ENCODE results near the gene NCK1.
"Not testable (repeated sequence)": the region's sequence is repeated elsewhere in the genome, so short reads cannot be mapped to it uniquely, and the experiment has no call there.

NCK1 gene

DNA sequence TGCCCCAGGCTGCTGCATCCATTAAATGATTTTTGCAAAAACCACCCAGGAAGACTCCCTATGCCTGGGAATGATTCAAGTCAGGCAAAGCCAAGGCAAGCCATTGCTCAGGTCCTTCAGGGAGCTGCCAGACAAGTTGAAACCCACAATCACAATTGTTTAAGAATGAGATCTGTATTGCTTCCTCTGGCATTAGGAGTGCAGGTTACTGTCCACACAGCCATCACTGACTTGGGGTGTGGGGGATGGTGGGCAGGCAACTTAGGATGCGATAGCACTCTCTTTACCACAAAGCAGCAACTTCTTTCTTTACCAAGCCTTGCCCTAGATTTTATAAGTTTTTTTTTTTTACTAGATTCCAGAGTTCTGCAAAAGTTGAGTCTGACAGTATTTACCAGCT, 80.8 kb downstream of the NCK1 start:
- DNase-seq (ENCODE audit: extremely low read depth in 1 of 2, low read depth in 1 of 2): no peak

DNA sequence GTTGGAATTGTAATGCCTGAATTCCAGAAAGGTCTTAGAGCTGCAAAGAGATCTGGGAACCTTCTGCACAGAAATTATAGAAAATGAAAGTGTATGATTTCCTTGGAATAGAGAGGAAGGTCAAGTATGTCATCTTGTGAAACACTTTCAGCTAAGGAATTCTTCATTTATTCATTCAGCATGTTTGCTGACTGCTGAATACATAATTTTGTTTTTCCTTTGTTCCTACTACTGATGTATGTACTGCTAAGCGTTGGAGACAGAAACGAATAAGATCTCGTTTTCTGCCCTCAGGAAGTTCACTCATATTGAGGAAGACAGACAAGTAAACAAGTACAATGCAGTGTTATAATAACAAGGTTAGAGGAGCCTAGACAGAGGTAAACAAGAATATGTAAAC, 81.4 kb downstream of the NCK1 start:
- DNase-seq (ENCODE audit: extremely low read depth in 1 of 2, low read depth in 1 of 2): no peak

GRCh38 chr3:136946978-136947377, 85.0 kb downstream of the NCK1 start:
- no peak for DNase-seq (ENCODE audit: extremely low read depth in 1 of 2, low read depth in 1 of 2)

GRCh38 chr3:136947477-136947876, 85.5 kb downstream of the NCK1 start:
- DNase-seq (ENCODE audit: extremely low read depth in 1 of 2, low read depth in 1 of 2): no peak

DNA sequence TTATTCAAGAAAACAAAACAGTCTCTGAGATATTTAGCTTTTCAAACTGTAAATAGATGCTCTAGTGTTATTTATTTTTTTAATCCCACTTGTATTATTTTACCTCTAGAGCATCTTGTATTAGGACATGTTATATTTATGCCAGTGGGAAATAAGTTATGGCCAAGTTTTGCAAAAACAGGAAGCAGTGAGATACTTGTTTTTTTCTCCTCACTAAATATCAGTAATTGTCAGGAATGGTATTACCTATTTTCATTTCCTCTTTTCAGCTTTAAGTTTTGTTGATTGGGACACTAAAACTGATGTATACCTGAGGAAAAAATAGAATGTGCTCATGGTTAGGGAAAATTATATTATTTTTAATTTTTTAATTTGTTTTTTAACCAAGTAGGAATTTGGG, 87.1 kb downstream of the NCK1 start:
- no peak for DNase-seq (ENCODE audit: extremely low read depth in 1 of 2, low read depth in 1 of 2)

GRCh38 chr3:136949708-136950107, 87.7 kb downstream of the NCK1 start:
- DNase-seq (ENCODE audit: extremely low read depth in 1 of 2, low read depth in 1 of 2): no peak

DNA sequence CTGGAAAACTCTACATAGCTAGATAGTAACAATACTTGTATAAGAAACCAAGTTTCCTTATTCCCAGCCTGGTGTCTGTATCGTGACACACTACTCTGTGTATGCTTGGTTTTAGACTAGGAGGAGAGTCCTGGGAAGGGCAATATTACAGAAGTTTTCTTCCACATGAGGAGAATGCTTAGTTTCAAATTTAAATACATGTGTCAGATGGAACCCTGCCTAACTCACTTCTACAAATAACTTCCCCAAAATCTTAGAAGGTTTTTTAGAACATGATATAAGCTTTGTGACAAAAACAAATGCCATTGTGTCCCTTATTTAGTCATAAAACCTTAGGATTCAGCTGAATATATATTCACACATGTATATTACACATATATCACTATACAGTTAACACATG, 88.6 kb downstream of the NCK1 start:
- no peak for DNase-seq (ENCODE audit: extremely low read depth in 1 of 2, low read depth in 1 of 2)

GRCh38 chr3:136952292-136952691, 90.3 kb downstream of the NCK1 start:
- DNase-seq (ENCODE audit: extremely low read depth in 1 of 2, low read depth in 1 of 2): no peak

DNA sequence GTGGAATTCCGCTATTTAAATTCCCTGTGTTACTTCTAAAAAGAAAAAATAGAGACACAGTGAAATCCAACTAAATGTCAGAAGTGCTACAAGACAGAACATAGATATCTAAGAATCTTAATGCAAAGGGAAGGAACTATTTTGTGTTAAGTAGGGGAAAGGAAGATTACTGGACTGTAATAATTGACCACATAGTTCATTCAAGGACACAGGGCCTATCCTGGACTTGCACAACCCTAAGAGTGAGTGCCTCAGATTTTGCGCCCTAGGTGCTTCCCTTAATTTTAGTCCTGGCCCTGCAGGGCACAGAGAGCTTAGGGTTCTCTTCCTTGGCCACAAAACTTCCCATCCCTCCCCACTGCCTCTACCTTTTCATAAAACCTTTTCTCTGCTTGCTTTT, 92.2 kb downstream of the NCK1 start:
- no peak for DNase-seq (ENCODE audit: extremely low read depth in 1 of 2, low read depth in 1 of 2)

GRCh38 chr3:136954980-136955780, 93.2 kb downstream of the NCK1 start:
- no peak for DNase-seq (ENCODE audit: extremely low read depth in 1 of 2, low read depth in 1 of 2)

GRCh38 chr3:136955813-136956212, 93.8 kb downstream of the NCK1 start:
- DNase-seq (ENCODE audit: extremely low read depth in 1 of 2, low read depth in 1 of 2): no peak

- no peak for DNase-seq (ENCODE audit: extremely low read depth in 1 of 2, low read depth in 1 of 2)
Measured at GRCh38 chr3:136956971-136957370, 95.0 kb downstream of the NCK1 start.

GRCh38 chr3:136957751-136958288, 95.8 kb downstream of the NCK1 start, which contains the start of gene IL20RB:
TSS of gene IL20RB (plus strand) at chr3:136957983. CDS start at chr3:136958114, 131 bp downstream.
- DNase-seq (ENCODE audit: extremely low read depth in 1 of 2, low read depth in 1 of 2): no peak

DNA sequence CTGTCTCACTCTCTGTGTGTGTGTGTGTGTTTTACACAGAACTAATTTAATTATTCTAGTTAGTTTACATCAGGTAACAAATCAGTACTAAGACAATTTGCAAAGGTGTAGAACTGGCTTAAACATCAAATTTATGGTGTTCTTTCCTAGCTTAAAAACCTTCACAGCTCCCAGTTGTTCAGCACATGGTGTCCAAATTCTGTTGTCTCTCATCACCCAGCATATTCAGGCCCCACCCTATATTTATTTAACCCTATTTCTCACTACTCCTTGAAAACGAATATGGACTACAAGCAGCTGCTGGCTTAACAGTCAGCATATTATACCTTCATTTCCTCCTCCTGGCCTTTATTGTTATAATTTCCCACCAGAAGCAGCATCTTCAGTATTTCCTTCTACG, 96.9 kb downstream of the NCK1 start:
- DNase-seq (ENCODE audit: extremely low read depth in 1 of 2, low read depth in 1 of 2): no peak

GRCh38 chr3:136959599-136959998, 97.6 kb downstream of the NCK1 start:
- no peak for DNase-seq (ENCODE audit: extremely low read depth in 1 of 2, low read depth in 1 of 2)

DNA sequence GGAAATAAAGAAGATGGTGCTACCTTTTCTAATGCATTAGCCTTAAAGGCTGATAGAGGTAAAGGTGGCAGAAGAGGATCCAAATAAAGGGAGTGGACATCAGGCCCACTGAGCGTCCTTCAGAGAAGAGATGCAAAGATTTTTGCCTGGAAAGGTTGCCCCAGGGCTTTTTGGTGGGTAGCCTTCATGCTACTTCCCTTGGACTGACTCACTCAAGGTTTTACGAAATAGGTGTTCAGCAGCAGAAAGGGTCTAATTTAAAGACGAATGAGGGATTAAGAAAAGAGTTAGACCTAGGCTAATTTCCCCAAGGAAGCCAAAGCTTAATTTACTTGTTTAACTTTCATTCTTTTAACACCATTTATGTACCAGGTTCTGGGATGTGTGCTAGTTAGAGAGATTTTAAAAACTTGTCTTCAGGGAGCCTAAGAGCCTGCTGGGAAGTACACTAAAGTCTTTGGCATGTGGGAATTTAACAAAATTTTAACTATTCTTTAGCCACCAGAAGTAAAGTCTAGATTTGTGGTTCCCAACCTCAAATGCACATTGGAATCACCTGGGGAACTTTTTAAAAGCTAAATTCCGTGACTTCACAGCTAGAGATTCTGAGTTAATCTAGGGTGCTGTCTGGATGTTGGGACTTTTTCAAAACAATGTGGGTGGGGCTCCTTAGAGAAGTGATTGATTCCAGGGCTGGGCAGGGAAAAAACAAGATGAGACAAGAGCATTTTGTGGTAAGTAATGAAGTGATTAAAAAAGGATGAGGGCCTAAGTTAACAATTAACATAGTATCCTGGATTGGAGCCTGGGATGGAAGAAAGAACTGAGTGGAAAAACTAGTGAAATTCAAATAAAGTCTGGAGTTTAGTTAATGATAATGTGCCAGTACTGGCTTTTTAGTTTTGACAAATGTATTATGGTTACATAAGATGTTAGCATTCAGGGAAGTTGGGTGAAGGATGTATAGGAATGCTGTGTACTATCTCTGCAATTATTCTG, 99.1 kb downstream of the NCK1 start:
- no peak for DNase-seq (ENCODE audit: extremely low read depth in 1 of 2, low read depth in 1 of 2)

GRCh38 chr3:136962927-136963326, 100.9 kb downstream of the NCK1 start:
- DNase-seq (ENCODE audit: extremely low read depth in 1 of 2, low read depth in 1 of 2): no peak

DNA sequence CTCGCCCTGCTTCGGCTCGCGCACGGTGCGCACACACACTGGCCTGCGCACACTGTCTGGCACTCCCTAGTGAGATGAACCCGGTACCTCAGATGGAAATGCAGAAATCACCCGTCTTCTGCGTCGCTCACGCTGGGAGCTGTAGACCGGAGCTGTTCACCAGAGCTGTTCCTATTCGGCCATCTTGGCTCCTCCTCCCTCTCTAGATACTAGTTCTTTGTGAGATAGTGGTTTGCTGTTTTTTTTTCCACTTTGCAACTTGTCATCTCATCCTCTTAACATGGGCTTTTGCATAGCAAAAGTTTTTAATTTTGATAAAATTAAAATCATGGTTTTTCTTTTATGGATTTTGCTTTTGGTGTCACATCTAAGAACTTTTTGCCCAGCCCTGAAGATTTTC, 107.5 kb downstream of the NCK1 start:
- not testable (repeated sequence) for DNase-seq (ENCODE audit: extremely low read depth in 1 of 2, low read depth in 1 of 2)

DNA sequence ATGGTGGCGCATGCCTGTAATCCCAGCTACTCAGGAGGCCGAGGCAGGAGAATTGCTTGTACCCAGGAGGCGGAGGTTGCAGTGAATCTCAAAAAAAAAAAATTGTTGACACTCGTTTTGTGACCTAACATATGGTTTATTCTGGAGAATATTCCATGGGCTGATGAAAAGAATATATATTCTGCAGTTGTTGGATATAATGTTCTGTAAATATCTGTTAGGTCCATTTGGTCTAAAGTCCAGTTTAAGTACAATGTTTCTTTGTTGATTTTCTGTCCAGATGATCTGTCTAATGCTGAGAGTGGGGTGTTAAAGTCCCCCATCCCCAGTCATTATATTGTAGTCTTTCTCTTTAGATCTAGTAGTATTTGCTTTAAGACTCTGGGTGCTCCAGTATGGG, 111.3 kb downstream of the NCK1 start:
- DNase-seq (ENCODE audit: extremely low read depth in 1 of 2, low read depth in 1 of 2): no peak

DNA sequence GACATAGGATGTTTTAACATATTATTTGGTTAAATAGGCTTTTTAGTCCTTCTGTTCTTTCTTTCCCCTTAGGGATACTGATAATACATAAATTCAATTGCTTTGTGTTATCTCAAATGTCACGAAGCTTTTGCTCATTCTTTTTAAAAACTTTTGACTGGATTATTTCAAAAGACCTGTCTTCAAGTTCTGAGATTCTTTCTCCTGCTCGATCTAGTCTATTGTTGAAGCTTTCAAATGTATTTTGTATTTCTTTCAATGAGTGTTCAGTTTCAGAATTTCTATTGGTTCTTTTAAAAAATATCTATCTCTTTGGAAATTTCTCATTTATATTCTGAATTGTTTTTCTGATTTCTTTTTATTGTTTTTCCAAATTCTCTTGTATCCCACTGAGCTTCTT, 112.7 kb downstream of the NCK1 start:
- DNase-seq (ENCODE audit: extremely low read depth in 1 of 2, low read depth in 1 of 2): no peak

GRCh38 chr3:136979204-136979603, 117.2 kb downstream of the NCK1 start:
- DNase-seq (ENCODE audit: extremely low read depth in 1 of 2, low read depth in 1 of 2): no peak

Measured in stimulated activated CD8-positive, alpha-beta memory T cell treated with anti-CD3 and anti-CD28 coated beads, Interleukin-7, amount 100 ng/mL, for 48 hours (primary cell).